ENCODE data around the gene ROS1.

Gene ROS1

DNA sequence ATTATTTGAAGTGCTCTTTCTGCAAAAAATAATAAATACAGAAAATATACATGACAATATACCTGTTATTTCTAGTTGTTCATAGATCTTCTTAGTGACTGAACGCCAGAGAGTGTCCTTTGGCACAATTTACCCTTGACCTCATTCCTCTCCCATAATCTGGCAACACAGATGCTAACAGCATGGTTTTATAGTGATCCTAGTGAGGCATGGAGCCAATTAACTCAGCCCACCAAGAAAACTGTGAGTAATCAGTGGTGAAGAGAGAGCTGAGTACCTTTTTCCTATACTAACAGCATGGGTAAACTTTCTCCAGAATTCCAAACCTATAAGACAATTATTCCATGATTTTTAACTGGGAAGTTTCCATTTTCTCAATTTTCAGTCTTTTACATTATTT lies 99.3 kb downstream of the ROS1 start:
- Histone ChIP-seq H3K4me1 (ENCODE audit: control insufficient read depth, insufficient read depth, low read length) (no peaks in the 10 kb centered on the region), H3K27me3 (ENCODE audit: control insufficient read depth, insufficient read depth, low read length) (no peaks in the 10 kb centered on the region)

DNA sequence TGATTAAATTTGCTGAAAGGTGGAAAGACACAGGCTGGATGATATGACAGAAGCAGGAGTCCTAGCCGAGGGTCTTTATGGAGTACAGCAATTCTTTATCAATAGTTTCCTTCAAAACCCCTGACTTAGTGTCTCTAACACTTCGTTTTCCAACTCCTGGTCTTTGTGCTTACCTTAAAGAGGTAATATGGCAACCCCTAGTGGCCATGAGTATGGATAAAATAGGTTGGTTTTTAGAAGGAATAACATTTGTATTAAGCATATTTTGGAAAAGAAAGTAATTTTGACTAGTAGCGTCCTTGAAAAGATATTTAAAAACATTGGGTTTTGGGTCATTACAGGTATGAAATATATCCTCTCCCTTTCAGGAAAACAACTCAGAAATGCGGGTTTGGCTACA lies 108.5 kb downstream of the ROS1 start:
- Histone ChIP-seq H3K4me3 (ENCODE audit: low read length) (no peak overlapping the region), H3K4me1 (ENCODE audit: control insufficient read depth, insufficient read depth, low read length) (no peaks in the 10 kb centered on the region), H3K9me3 (ENCODE audit: control insufficient read depth, low read length) (no peaks in the 10 kb centered on the region), H3K9ac (ENCODE audit: low read length) (no peak overlapping the region), H3K27me3 (ENCODE audit: control insufficient read depth, insufficient read depth, low read length) (no peaks in the 10 kb centered on the region), H3K36me3 (ENCODE audit: control insufficient read depth, insufficient read depth, low read length) (no peaks in the 10 kb centered on the region)

More for the DNA sequence above, 99.3 kb downstream of the ROS1 start:
- H3K4me3 ChIP-seq (ENCODE audit: low read length), result no peak overlapping the region
- no peaks in the 10 kb centered on the region for H3K36me3 ChIP-seq (ENCODE audit: control insufficient read depth, insufficient read depth, low read length)
- H3K9ac ChIP-seq (ENCODE audit: low read length), result no peak overlapping the region
- H3K9me3 ChIP-seq (ENCODE audit: control insufficient read depth, low read length), result no peaks in the 10 kb centered on the region

DNA sequence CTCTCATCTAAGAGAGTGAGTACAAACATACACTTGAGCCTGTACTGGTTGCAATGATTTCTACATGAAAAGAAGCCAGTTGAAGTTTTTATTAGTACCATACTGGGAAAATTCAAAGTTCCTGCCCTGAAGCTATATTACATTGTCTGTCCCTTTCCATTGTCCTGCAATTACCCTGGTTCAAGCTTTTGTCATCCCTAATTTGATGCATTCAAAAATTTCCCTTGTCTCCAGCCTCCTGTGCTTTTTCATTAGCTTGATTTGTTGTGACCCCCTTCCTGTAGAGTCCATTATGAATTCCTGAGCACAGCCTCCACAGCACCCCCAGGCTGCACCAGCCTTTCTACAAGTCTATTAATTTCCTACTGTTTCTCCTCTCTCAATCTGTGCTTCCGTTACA lies 114.0 kb downstream of the ROS1 start:
- Histone ChIP-seq H3K4me3 (ENCODE audit: low read length) (no peak overlapping the region), H3K9ac (ENCODE audit: low read length) (no peak overlapping the region), H3K27me3 (ENCODE audit: control insufficient read depth, insufficient read depth, low read length) (no peaks in the 10 kb centered on the region), H3K4me1 (ENCODE audit: control insufficient read depth, insufficient read depth, low read length) (no peaks in the 10 kb centered on the region), H3K36me3 (ENCODE audit: control insufficient read depth, insufficient read depth, low read length) (no peaks in the 10 kb centered on the region), H3K9me3 (ENCODE audit: control insufficient read depth, low read length) (no peaks in the 10 kb centered on the region)

DNA sequence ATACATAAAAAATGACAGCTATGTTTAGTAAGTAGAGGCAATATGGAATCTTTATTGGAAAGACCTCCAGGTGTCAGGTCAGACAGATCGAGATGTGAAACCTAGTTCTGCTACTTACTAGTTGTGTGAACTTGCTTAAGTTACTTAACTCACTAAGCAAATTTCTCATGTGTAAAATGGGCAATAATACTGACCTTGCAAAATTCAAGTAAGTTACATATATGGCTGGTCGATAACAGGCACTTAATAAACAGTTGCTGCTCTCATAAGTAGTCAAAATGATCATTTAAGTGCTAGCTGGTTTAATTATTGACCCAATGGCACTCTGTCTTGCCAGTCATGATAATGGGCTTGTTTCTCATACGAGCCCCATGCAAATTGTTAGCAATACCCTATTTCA lies 114.4 kb downstream of the ROS1 start:
- H3K36me3 ChIP-seq (ENCODE audit: control insufficient read depth, insufficient read depth, low read length), result no peaks in the 10 kb centered on the region
- no peak overlapping the region for H3K9ac ChIP-seq (ENCODE audit: low read length)
- H3K27me3 ChIP-seq (ENCODE audit: control insufficient read depth, insufficient read depth, low read length), result peaks cover 2% of the 10 kb centered on the region
- no peaks in the 10 kb centered on the region for H3K4me1 ChIP-seq (ENCODE audit: control insufficient read depth, insufficient read depth, low read length)
- no peak overlapping the region for H3K4me3 ChIP-seq (ENCODE audit: low read length)
- H3K9me3 ChIP-seq (ENCODE audit: control insufficient read depth, low read length), result no peaks in the 10 kb centered on the region

DNA sequence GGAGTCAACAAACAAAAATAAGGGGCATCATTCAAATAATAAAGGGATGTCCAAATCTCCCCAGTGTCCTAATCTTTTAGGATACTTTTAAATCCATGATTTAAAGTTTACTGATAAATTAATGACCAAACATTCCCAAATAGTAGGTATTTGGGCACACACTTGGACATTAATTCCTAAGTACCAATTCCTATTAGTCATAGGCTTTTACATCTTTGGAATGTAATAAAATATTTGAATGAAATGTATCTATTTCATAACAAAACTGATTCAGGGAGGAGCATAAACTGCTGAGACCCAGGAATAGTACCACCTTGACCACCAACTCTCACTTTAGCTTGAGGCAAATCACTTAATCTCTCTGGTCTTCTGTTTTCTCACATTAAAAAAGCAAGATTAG lies 116.1 kb downstream of the ROS1 start:
- no peaks in the 10 kb centered on the region for H3K4me1 ChIP-seq (ENCODE audit: control insufficient read depth, insufficient read depth, low read length)
- no peaks in the 10 kb centered on the region for H3K9me3 ChIP-seq (ENCODE audit: control insufficient read depth, low read length)
- no peak overlapping the region for H3K9ac ChIP-seq (ENCODE audit: low read length)
- H3K27me3 ChIP-seq (ENCODE audit: control insufficient read depth, insufficient read depth, low read length), result peaks cover 3% of the 10 kb centered on the region
- no peak overlapping the region for H3K4me3 ChIP-seq (ENCODE audit: low read length)
- no peaks in the 10 kb centered on the region for H3K36me3 ChIP-seq (ENCODE audit: control insufficient read depth, insufficient read depth, low read length)

DNA sequence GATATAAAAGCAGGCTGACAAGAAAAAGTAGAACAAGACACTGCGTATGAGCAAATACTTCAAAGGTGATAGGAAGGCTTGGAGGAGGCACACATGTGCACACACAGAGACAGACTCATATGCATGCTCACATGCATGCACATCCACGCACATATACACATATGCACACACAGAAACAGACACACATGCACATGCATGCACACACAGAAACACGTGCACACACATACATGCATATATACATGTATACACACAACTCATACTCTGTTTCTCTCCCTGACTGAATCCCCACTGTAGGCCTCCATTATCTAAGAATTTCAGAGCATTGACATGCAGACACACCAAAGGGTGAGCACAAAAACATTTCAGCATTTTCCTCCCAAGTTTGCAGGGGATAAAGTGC lies 116.7 kb downstream of the ROS1 start:
- no peaks in the 10 kb centered on the region for H3K9me3 ChIP-seq (ENCODE audit: control insufficient read depth, low read length)
- H3K4me1 ChIP-seq (ENCODE audit: control insufficient read depth, insufficient read depth, low read length), result no peaks in the 10 kb centered on the region
- H3K27me3 ChIP-seq (ENCODE audit: control insufficient read depth, insufficient read depth, low read length), result peaks cover 3% of the 10 kb centered on the region
- no peak overlapping the region for H3K4me3 ChIP-seq (ENCODE audit: low read length)
- H3K9ac ChIP-seq (ENCODE audit: low read length), result no peak overlapping the region
- H3K36me3 ChIP-seq (ENCODE audit: control insufficient read depth, insufficient read depth, low read length), result no peaks in the 10 kb centered on the region

DNA sequence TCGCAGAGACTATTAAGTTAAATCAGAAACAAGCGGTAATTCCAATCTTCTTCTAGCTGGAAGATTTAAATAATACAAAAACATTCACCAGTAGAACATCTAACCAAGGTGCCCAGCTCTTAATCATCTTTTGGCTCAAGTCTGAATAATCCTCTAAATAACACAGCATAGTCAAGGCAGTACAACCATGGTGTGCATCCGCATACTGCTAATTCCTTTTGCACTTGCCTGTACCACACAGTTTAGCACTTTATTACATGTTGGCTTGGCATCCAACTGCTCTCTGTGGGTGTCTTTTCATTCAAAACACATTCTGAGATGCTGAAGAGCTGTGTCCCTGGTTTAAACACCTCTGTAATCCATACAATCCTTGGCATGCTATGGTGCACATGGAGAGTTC lies 118.1 kb downstream of the ROS1 start:
- H3K9me3 ChIP-seq (ENCODE audit: control insufficient read depth, low read length), result no peaks in the 10 kb centered on the region
- H3K36me3 ChIP-seq (ENCODE audit: control insufficient read depth, insufficient read depth, low read length), result no peaks in the 10 kb centered on the region
- H3K27me3 ChIP-seq (ENCODE audit: control insufficient read depth, insufficient read depth, low read length), result peaks cover 3% of the 10 kb centered on the region
- no peaks in the 10 kb centered on the region for H3K4me1 ChIP-seq (ENCODE audit: control insufficient read depth, insufficient read depth, low read length)
- no peak overlapping the region for H3K9ac ChIP-seq (ENCODE audit: low read length)
- H3K4me3 ChIP-seq (ENCODE audit: low read length), result no peak overlapping the region

DNA sequence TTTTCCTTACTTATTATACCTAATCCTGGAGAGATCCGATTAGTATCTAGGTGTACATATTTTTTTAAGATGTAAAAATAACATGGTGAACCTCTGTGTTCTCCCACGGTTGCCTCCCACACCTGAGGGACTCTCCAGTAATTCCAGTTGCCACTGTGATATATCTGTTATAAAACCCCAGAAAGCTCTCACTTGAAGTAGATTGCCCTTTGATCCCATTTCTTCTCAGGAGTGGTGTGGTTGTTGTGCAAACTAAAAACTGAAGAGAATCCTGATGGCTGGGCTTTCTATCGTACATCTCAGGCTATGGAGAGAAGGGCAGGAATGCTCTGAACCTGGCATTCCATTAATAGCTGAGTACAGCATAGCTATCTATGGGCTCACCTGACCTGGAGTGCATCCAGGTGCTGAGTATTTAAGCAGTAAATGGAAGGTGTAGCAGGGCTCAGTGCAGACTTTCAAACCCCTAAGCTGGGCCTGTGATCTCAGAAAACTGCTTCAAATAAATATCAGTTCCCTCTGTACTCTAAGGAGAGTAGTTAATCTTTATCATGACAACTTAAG lies 119.4 kb downstream of the ROS1 start:
- no peaks in the 10 kb centered on the region for H3K4me1 ChIP-seq (ENCODE audit: control insufficient read depth, insufficient read depth, low read length)
- no peak overlapping the region for H3K9ac ChIP-seq (ENCODE audit: low read length)
- H3K36me3 ChIP-seq (ENCODE audit: control insufficient read depth, insufficient read depth, low read length), result no peaks in the 10 kb centered on the region
- no peak overlapping the region for H3K4me3 ChIP-seq (ENCODE audit: low read length)
- peaks cover 3% of the 10 kb centered on the region for H3K27me3 ChIP-seq (ENCODE audit: control insufficient read depth, insufficient read depth, low read length)
- H3K9me3 ChIP-seq (ENCODE audit: control insufficient read depth, low read length), result no peaks in the 10 kb centered on the region

DNA sequence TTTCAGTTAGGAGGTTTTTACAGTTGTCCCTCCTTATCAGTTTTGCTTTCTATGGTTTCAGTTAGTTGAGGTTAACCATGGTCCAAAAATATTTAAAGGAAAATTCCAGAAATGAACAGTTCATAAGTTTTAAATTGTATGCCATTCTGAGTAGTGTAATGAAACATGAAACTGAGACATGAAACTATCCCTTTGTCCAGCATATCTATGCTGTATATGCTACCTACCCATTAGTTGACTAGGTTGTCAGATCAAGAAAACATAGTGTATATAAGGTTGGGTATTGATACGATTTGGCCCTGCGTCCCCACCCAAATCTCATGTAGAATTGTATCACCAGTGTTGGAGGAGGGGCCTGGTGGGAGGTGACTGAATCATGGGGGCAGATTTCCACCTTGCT lies 121.3 kb downstream of the ROS1 start:
- Histone ChIP-seq H3K9ac (ENCODE audit: low read length) (no peak overlapping the region), H3K36me3 (ENCODE audit: control insufficient read depth, insufficient read depth, low read length) (no peaks in the 10 kb centered on the region)

DNA sequence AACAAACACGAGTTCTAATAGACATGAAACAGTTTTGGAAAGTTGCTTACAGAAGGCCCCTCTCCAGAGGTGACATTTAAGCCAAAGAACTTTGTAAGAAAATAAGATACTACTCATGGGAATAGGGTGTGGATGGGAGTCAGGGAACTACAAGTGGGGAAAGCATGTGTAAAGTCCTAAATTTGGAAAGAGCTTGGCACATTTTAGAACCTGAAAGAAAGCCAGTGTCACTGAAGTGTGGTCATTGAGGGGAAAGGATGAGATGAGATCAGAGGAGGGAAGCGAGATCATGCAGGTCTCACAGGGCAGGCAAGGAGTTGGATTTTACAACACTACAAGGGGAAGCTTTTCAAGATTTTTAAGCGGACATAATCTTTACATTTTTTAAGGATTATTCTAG lies 122.4 kb downstream of the ROS1 start:
- Histone ChIP-seq H3K36me3 (ENCODE audit: control insufficient read depth, insufficient read depth, low read length) (no peaks in the 10 kb centered on the region), H3K27me3 (ENCODE audit: control insufficient read depth, insufficient read depth, low read length) (peaks cover 3% of the 10 kb centered on the region), H3K9me3 (ENCODE audit: control insufficient read depth, low read length) (no peaks in the 10 kb centered on the region), H3K4me1 (ENCODE audit: control insufficient read depth, insufficient read depth, low read length) (no peaks in the 10 kb centered on the region), H3K9ac (ENCODE audit: low read length) (no peak overlapping the region), H3K4me3 (ENCODE audit: low read length) (no peak overlapping the region)

More for the DNA sequence above, 121.3 kb downstream of the ROS1 start:
- Histone ChIP-seq H3K4me3 (ENCODE audit: low read length) (no peak overlapping the region), H3K9me3 (ENCODE audit: control insufficient read depth, low read length) (no peaks in the 10 kb centered on the region), H3K27me3 (ENCODE audit: control insufficient read depth, insufficient read depth, low read length) (peaks cover 3% of the 10 kb centered on the region), H3K4me1 (ENCODE audit: control insufficient read depth, insufficient read depth, low read length) (no peaks in the 10 kb centered on the region)

DNA sequence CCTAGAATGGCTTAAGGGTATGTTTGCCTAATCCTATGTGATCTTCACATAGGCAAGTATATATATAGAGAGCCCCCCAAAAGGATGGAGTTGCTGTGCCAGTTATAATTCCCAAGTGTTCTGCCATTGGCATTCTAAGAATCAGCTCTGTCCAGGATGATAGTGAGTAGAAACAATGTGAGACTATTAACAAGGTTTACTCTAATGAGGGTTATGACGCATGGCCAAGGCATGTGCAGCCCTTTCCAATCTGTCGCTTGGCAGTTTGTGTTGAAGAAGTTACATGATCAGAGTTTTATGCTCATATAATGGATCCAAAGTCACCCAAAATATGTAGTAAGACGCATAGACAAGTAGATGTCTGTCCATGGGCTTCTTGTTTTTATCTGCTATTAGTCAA lies 126.8 kb downstream of the ROS1 start:
- Histone ChIP-seq H3K4me3 (ENCODE audit: low read length) (no peak overlapping the region), H3K9ac (ENCODE audit: low read length) (no peak overlapping the region), H3K9me3 (ENCODE audit: control insufficient read depth, low read length) (no peaks in the 10 kb centered on the region), H3K36me3 (ENCODE audit: control insufficient read depth, insufficient read depth, low read length) (no peaks in the 10 kb centered on the region), H3K27me3 (ENCODE audit: control insufficient read depth, insufficient read depth, low read length) (no peaks in the 10 kb centered on the region), H3K4me1 (ENCODE audit: control insufficient read depth, insufficient read depth, low read length) (no peaks in the 10 kb centered on the region)

DNA sequence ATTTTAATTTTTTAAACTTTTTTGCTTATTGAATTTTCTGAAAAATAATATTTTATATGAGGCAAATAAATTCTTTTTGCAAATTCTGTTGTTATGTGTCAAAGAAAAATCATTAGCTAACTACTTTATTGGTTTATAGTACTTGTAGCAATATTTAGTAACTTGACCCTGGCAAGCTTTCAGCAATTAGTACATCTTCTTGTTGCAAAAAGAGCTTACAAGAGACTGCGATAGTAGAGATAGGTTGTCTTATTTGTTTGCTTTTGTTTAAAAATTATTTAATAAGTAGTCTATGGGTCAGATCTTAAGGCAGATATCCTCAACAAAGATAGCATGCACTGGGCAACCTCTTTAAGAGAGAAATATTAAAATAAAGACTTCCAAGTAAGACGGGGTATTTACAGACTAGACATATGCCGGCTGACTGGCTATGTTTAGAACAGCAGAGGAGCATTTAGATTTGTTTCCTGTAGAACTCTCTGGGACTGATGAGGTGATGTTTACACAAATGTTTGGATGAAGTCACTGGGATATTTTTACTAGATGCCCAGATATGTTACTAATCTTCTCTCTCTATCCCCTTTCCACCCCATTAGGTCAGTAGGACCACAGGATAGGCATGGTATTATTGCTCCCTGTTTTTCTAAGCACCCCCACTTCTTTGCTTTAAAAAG lies 135.4 kb downstream of the ROS1 start:
- Histone ChIP-seq H3K4me3 (ENCODE audit: low read length) (no peak overlapping the region), H3K27me3 (ENCODE audit: control insufficient read depth, insufficient read depth, low read length) (no peaks in the 10 kb centered on the region), H3K36me3 (ENCODE audit: control insufficient read depth, insufficient read depth, low read length) (no peaks in the 10 kb centered on the region), H3K9me3 (ENCODE audit: control insufficient read depth, low read length) (no peaks in the 10 kb centered on the region), H3K9ac (ENCODE audit: low read length) (no peak overlapping the region), H3K4me1 (ENCODE audit: control insufficient read depth, insufficient read depth, low read length) (no peaks in the 10 kb centered on the region)

Data from mucosa of stomach (tissue), 1 donor.